Measurements from ENCODE around the gene PTPRT. TPM values are rescaled to one million over a fixed set of nuclear protein-coding genes. Genes with fewer than 3 reads are reported as not detected.

Gene PTPRT
- polyA plus RNA-seq, 1 donor = 0.78 TPM

DNA sequence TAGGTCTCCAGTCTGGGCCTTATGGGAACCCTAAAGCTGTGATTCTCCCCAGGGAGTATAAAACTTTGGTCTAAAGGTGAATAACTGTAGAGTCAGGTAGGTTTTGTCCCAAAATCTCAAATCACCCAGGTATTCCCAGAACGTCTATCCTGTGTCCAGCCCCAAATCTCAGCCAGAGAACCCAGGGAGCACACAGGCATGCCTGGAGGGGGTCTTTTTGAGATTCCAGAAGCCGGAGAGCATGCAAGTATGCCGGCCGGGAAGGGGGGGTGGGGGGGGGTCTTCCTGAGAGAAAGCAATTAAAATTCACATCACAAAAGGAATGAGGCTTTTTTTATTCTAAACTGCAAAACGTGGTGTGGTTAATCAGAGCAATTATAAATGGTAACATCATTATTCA lies 210.0 kb downstream of the PTPRT start:
- no peak for DNase-seq
- H3K36me3 ChIP-seq (ENCODE audit: control insufficient read depth, insufficient read depth, low read length) = no peaks in the 10 kb centered on the region
- no peaks in the 10 kb centered on the region for H3K27me3 ChIP-seq (ENCODE audit: control insufficient read depth, insufficient read depth, low read length)
- H3K27ac ChIP-seq (ENCODE audit: low read length) = no peak overlapping the region
- H3K4me1 ChIP-seq (ENCODE audit: control insufficient read depth, insufficient read depth, low read length) = no peaks in the 10 kb centered on the region
- H3K4me3 ChIP-seq (ENCODE audit: low read length) = no peak overlapping the region
- no peaks in the 10 kb centered on the region for H3K9me3 ChIP-seq (ENCODE audit: control insufficient read depth, low read depth, low read length)
- no CpG with 5 or more reads among the region's 5 CpGs for WGBS (ENCODE audit: insufficient coverage, low lambda C conversion rate)

DNA sequence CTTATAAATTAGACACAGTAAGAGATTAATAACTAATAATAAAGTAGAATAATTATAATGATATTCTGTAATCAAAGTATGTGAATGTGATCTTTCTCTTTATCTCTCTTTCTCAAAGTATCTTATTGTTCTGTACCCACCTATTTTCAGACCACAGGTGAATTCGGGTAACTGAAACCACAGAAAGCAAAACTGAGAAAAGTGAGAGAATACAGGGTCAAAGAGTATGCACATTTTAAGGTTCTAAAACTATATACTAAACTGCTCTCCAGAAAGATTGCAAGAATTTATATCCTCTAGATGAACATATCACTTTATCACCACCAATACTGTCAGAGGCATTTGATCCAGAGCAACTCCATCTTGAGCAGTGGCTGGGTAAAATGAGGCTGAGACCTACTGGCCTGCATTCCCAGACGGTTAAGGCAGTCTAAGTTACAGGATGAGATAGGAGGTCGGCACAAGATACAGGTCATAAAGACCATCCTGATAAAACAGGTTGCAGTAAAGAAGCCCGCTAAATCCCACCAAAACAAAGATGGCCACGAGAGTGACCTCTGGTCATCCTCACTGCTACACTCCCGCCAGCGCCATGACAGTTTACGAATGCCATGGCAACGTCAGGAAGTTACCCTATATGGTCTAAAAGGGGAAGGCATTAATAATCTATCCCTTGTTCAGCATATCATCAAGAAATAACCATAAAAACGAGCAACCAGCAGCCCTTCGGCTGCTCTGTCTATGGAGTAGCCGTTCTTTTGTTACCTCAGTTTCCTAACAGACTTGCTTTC lies 211.3 kb downstream of the PTPRT start:
- Histone ChIP-seq H3K27ac (ENCODE audit: low read length) (no peak overlapping the region), H3K4me1 (ENCODE audit: control insufficient read depth, insufficient read depth, low read length) (no peaks in the 10 kb centered on the region), H3K4me3 (ENCODE audit: low read length) (no peak overlapping the region), H3K36me3 (ENCODE audit: control insufficient read depth, insufficient read depth, low read length) (no peaks in the 10 kb centered on the region), H3K27me3 (ENCODE audit: control insufficient read depth, insufficient read depth, low read length) (no peaks in the 10 kb centered on the region), H3K9me3 (ENCODE audit: control insufficient read depth, low read depth, low read length) (no peaks in the 10 kb centered on the region)
- 90% methylated on average over 1 of the region's 12 CpGs for WGBS (ENCODE audit: insufficient coverage, low lambda C conversion rate)
- DNase-seq = no peak

DNA sequence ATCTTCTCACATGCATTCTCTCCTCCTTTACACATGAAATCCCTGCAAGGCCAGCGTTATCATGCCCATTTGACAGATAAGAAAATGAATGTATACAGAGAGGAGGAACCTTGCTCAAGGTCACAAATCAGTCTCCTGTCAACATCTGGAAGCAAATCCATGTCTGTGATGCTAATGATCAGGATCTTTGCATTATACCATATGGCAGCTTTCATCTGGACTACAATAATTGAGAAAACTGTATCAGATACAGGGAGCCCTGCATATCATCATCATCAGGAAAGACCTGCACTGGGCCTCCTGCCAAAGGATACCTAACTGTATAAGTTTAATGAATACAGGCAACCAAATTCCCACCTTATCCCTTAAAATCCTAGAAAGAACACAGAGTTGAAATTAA lies 213.7 kb downstream of the PTPRT start:
- no peak overlapping the region for H3K4me3 ChIP-seq (ENCODE audit: low read length)
- no peaks in the 10 kb centered on the region for H3K9me3 ChIP-seq (ENCODE audit: control insufficient read depth, low read depth, low read length)
- no peaks in the 10 kb centered on the region for H3K27me3 ChIP-seq (ENCODE audit: control insufficient read depth, insufficient read depth, low read length)
- no peaks in the 10 kb centered on the region for H3K4me1 ChIP-seq (ENCODE audit: control insufficient read depth, insufficient read depth, low read length)
- no peak overlapping the region for H3K27ac ChIP-seq (ENCODE audit: low read length)
- H3K36me3 ChIP-seq (ENCODE audit: control insufficient read depth, insufficient read depth, low read length) = no peaks in the 10 kb centered on the region
- no peak for DNase-seq
- no CpG with 5 or more reads among the region's 1 CpG for WGBS (ENCODE audit: insufficient coverage, low lambda C conversion rate)

DNA sequence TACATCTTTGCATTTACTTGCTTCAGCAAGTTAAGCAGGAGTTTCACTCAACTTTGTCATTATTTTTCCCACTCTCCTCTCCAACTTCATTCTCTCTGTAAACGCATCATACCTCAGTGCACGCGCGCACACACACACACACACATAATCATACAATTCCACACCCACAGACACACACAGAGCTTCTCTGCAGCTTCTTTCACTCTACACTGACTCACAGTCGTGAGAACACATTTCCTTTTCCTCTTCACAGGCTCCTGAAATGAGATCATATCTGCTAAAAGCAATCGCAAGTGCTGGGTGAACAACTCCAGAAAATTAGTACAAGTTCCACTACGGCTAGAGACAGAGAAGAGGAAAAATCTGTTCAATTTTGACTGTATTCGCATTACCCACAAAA lies 215.4 kb downstream of the PTPRT start:
- Histone ChIP-seq H3K36me3 (ENCODE audit: control insufficient read depth, insufficient read depth, low read length) (no peaks in the 10 kb centered on the region), H3K9me3 (ENCODE audit: control insufficient read depth, low read depth, low read length) (no peaks in the 10 kb centered on the region), H3K27me3 (ENCODE audit: control insufficient read depth, insufficient read depth, low read length) (no peaks in the 10 kb centered on the region), H3K27ac (ENCODE audit: low read length) (no peak overlapping the region), H3K4me3 (ENCODE audit: low read length) (no peak overlapping the region), H3K4me1 (ENCODE audit: control insufficient read depth, insufficient read depth, low read length) (no peaks in the 10 kb centered on the region)
- no peak for DNase-seq
- WGBS (ENCODE audit: insufficient coverage, low lambda C conversion rate) = 100% methylated on average over 4 of the region's 8 CpGs

DNA sequence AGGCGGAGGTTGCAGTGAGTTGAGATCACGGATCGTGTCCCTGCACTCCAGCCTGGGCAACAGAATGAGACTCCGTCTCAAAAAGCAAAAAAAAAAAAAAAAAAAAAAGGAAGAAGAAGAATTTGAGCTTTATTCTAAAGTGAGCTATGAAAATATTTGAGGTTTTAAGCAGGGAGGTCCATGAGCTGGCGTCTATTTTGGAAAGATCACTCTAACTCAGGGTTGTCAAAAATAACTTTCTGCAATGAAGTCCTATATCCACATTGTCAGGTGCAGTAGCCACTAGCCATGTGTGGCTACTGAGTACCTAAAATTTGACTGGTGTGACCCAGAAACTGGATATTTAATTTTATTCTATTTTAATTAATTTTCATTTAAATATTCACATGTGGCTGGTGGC lies 217.1 kb downstream of the PTPRT start:
- WGBS (ENCODE audit: insufficient coverage, low lambda C conversion rate) = 96% methylated on average over 4 of the region's 5 CpGs
- Histone ChIP-seq H3K36me3 (ENCODE audit: control insufficient read depth, insufficient read depth, low read length) (no peaks in the 10 kb centered on the region), H3K4me3 (ENCODE audit: low read length) (no peak overlapping the region), H3K27ac (ENCODE audit: low read length) (no peak overlapping the region), H3K27me3 (ENCODE audit: control insufficient read depth, insufficient read depth, low read length) (no peaks in the 10 kb centered on the region), H3K4me1 (ENCODE audit: control insufficient read depth, insufficient read depth, low read length) (no peaks in the 10 kb centered on the region), H3K9me3 (ENCODE audit: control insufficient read depth, low read depth, low read length) (no peaks in the 10 kb centered on the region)
- DNase-seq = no peak

DNA sequence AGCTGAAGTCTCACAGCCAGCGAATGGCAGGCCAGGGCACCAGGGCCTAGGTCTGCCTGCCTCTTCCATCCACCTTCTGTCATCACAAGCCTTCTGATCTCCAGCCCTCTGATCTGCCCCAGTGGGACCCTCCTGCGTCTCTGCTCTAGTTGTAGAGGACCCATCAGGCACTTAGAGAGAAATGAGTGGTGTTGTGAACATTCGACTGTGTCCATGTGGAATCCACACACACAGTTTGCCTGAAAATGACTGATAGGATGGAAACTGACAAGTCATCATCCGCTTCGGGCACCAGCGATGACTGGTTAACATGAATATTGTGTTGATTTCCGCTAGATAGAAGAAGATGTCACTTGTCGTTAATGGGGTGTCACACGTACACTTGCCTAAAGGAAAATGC lies 221.0 kb downstream of the PTPRT start:
- Histone ChIP-seq H3K4me1 (ENCODE audit: control insufficient read depth, insufficient read depth, low read length) (no peaks in the 10 kb centered on the region), H3K9me3 (ENCODE audit: control insufficient read depth, low read depth, low read length) (no peaks in the 10 kb centered on the region), H3K27ac (ENCODE audit: low read length) (no peak overlapping the region), H3K4me3 (ENCODE audit: low read length) (no peak overlapping the region), H3K27me3 (ENCODE audit: control insufficient read depth, insufficient read depth, low read length) (no peaks in the 10 kb centered on the region), H3K36me3 (ENCODE audit: control insufficient read depth, insufficient read depth, low read length) (no peaks in the 10 kb centered on the region)
- 96% methylated on average over 4 of the region's 9 CpGs for WGBS (ENCODE audit: insufficient coverage, low lambda C conversion rate)
- DNase-seq = no peak

DNA sequence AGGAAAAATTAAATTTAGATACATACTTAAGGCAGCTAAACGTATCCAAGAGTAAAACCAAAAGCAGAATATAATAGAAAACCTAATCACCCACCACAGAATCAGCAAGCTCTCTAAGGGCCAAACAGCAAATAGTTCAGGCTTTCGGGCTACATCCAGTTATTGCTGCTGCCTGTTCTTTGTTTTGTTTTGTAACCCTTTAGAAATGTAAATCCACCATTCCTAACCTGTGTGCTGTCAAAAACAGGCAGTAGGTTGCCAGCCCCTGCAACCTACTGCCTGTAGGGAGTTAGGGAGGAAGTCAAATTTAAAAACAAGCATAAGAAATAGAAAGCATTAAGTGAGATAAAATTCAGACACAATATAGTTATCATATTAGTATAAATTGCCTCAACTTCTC lies 225.9 kb downstream of the PTPRT start:
- Histone ChIP-seq H3K9me3 (ENCODE audit: control insufficient read depth, low read depth, low read length) (no peaks in the 10 kb centered on the region), H3K4me1 (ENCODE audit: control insufficient read depth, insufficient read depth, low read length) (no peaks in the 10 kb centered on the region), H3K27me3 (ENCODE audit: control insufficient read depth, insufficient read depth, low read length) (no peaks in the 10 kb centered on the region), H3K27ac (ENCODE audit: low read length) (no peak overlapping the region), H3K36me3 (ENCODE audit: control insufficient read depth, insufficient read depth, low read length) (no peaks in the 10 kb centered on the region), H3K4me3 (ENCODE audit: low read length) (no peak overlapping the region)
- DNase-seq = no peak
- no CpG with 5 or more reads among the region's 2 CpGs for WGBS (ENCODE audit: insufficient coverage, low lambda C conversion rate)

DNA sequence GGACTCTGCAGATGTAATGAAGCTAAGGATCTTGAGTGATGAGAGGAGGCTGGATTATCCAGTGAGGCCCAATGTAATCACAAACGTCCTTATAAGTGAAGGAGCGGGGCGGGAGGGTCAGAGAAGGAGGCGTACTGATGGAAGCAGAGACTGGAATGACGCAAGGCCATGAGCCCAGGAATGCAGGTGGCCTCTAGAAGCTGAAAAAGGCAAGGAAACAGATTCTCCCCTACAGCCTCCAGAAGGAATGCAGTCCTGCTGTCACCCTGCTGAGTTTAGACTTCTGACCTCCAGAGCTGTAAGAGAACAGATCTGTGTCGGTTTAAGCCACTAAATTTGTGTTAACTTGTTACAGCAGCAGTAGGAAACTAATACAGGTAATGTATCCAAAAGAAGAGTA lies 227.9 kb downstream of the PTPRT start:
- Histone ChIP-seq H3K27ac (ENCODE audit: low read length) (no peak overlapping the region), H3K27me3 (ENCODE audit: control insufficient read depth, insufficient read depth, low read length) (no peaks in the 10 kb centered on the region), H3K36me3 (ENCODE audit: control insufficient read depth, insufficient read depth, low read length) (no peaks in the 10 kb centered on the region), H3K4me3 (ENCODE audit: low read length) (no peak overlapping the region), H3K4me1 (ENCODE audit: control insufficient read depth, insufficient read depth, low read length) (no peaks in the 10 kb centered on the region), H3K9me3 (ENCODE audit: control insufficient read depth, low read depth, low read length) (no peaks in the 10 kb centered on the region)
- no CpG with 5 or more reads among the region's 6 CpGs for WGBS (ENCODE audit: insufficient coverage, low lambda C conversion rate)
- no peak for DNase-seq

DNA sequence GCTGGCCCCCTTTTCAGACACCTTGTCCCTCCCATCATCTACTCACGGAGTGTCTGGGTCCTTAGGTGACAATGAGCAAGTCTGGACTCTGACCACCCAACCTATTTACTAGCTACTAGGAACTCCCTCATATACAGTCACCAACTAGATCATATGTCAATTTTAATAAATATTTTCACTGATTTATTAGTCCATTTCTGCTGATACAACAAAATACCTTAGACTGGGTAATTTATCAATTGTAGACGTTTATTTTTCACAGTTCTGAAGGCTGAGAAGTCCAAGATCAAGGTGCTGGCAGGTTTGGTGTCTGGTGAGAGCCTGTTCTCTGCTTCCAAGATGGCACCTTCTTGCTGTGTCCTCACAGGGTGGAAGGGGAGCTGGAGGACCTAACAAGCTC lies 229.7 kb downstream of the PTPRT start:
- Histone ChIP-seq H3K36me3 (ENCODE audit: control insufficient read depth, insufficient read depth, low read length) (no peaks in the 10 kb centered on the region), H3K4me3 (ENCODE audit: low read length) (no peak overlapping the region), H3K27ac (ENCODE audit: low read length) (no peak overlapping the region), H3K4me1 (ENCODE audit: control insufficient read depth, insufficient read depth, low read length) (no peaks in the 10 kb centered on the region), H3K9me3 (ENCODE audit: control insufficient read depth, low read depth, low read length) (no peaks in the 10 kb centered on the region), H3K27me3 (ENCODE audit: control insufficient read depth, insufficient read depth, low read length) (no peaks in the 10 kb centered on the region)
- WGBS (ENCODE audit: insufficient coverage, low lambda C conversion rate) = no CpG with 5 or more reads among the region's 2 CpGs
- no peak for DNase-seq

DNA sequence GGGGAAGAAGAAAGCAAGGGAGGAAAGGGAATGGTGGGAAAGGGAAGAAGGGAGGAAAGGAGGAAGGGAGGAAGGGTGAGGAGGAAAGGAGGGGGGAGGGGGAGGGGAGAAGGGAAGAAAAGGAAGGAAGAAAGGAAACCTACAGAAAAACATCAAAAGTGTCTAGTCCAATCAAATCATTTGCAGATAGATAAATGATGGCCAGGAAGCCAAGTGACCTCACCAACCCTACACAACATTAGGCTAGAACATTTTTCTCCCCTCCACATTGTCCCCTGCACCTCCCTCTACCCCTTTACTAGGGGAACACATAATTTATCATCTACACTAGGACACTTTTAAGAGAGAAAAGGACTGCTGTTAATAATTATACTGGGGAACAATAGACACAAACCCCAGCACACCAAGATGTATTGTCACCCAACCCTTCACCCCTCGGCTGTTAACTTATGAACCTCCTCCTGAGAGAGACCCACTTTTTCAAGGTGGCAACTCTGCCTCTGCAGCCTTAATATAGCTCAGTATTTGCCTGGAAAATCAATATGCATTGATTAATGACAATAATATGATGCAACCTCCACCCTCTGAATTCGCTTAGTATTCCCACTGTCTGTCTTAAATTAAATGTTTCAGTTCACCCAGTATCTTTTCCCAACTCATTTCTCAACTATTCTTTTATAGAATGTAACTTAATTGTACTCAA lies 231.2 kb downstream of the PTPRT start:
- H3K4me1 ChIP-seq (ENCODE audit: control insufficient read depth, insufficient read depth, low read length) = no peaks in the 10 kb centered on the region
- no peak overlapping the region for H3K27ac ChIP-seq (ENCODE audit: low read length)
- 100% methylated on average over 1 of the region's 2 CpGs for WGBS (ENCODE audit: insufficient coverage, low lambda C conversion rate)
- DNase-seq = no peak
- H3K27me3 ChIP-seq (ENCODE audit: control insufficient read depth, insufficient read depth, low read length) = no peaks in the 10 kb centered on the region
- no peak overlapping the region for H3K4me3 ChIP-seq (ENCODE audit: low read length)
- no peaks in the 10 kb centered on the region for H3K36me3 ChIP-seq (ENCODE audit: control insufficient read depth, insufficient read depth, low read length)
- H3K9me3 ChIP-seq (ENCODE audit: control insufficient read depth, low read depth, low read length) = no peaks in the 10 kb centered on the region

DNA sequence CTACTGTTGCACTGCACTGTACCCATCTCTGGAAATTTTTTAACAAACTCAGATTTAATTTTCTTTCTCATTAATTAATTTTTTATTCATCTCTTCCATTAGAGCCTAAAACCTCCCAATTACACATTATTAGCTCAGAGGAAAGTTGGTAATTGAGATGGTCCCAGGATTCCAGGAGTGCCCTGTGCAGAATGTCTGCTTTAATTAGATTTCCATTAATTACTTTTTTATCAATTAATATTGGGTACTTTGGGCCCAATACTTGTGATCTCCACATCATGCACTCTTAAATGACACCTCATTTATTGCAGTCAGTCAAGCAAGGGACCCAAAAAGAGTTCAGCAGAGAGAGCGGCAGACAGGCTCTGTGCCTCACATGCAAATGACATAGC lies 232.0 kb downstream of the PTPRT start:
- DNase-seq = no peak
- Histone ChIP-seq H3K27ac (ENCODE audit: low read length) (no peak overlapping the region), H3K36me3 (ENCODE audit: control insufficient read depth, insufficient read depth, low read length) (no peaks in the 10 kb centered on the region), H3K27me3 (ENCODE audit: control insufficient read depth, insufficient read depth, low read length) (no peaks in the 10 kb centered on the region), H3K4me1 (ENCODE audit: control insufficient read depth, insufficient read depth, low read length) (no peaks in the 10 kb centered on the region), H3K4me3 (ENCODE audit: low read length) (no peak overlapping the region), H3K9me3 (ENCODE audit: control insufficient read depth, low read depth, low read length) (no peaks in the 10 kb centered on the region)
- WGBS (ENCODE audit: insufficient coverage, low lambda C conversion rate) = no CpG with 5 or more reads among the region's 1 CpG
